Stimulated activated CD8-positive, alpha-beta memory T cell treated with anti-CD3 and anti-CD28 coated beads, Interleukin-7, amount 100 ng/mL, for 48 hours (primary cell): ENCODE data around the gene AIRE.
"Not testable (repeated sequence)": the region's sequence is repeated elsewhere in the genome, so short reads cannot be mapped to it uniquely, and the experiment has no call there.

Source experiments
- DNase-seq, 2 donors: peaks; one replicate each; pipeline ENCODE4 v3.0.0-alpha.2; 2020; ENCODE audit warnings: low read depth in 1 of 2; ENCODE audit errors: extremely low read depth in 1 of 2

Gene AIRE

GRCh38 chr21:44265734-44266270 lies 19.9 kb upstream of the AIRE start:
- DNase-seq = no peak

- no peak for DNase-seq
Measured at GRCh38 chr21:44267655-44268142, 18.0 kb upstream of the AIRE start.

GRCh38 chr21:44269090-44269489 lies 16.6 kb upstream of the AIRE start:
- no peak for DNase-seq

- no peak for DNase-seq
Measured at GRCh38 chr21:44271558-44272283, 14.0 kb upstream of the AIRE start.

- no peak for DNase-seq
Measured at GRCh38 chr21:44272284-44272858, 13.3 kb upstream of the AIRE start.

- no peak for DNase-seq
Measured at GRCh38 chr21:44273046-44273445, 12.6 kb upstream of the AIRE start.

- DNase-seq = no peak
Measured at GRCh38 chr21:44275041-44275440, 10.6 kb upstream of the AIRE start.

GRCh38 chr21:44279354-44280260 lies 6.1 kb upstream of the AIRE start:
- no peak for DNase-seq

GRCh38 chr21:44281801-44282200 lies 3.9 kb upstream of the AIRE start:
- no peak for DNase-seq

GRCh38 chr21:44282370-44282769 lies 3.3 kb upstream of the AIRE start:
- DNase-seq = no peak

- not testable (repeated sequence) for DNase-seq
Measured at GRCh38 chr21:44283211-44283785, 2.4 kb upstream of the AIRE start.

- no peak for DNase-seq
Measured at GRCh38 chr21:44283948-44284347, 1.7 kb upstream of the AIRE start.

GRCh38 chr21:44286086-44286715 lies 525 bp downstream of the AIRE start:
- DNase-seq = no peak

- DNase-seq = no peak
Measured at GRCh38 chr21:44286716-44287632, 1.3 kb downstream of the AIRE start.

- DNase-seq = no peak
Measured at GRCh38 chr21:44288251-44289110, 2.8 kb downstream of the AIRE start.

GRCh38 chr21:44289381-44290010 lies 3.8 kb downstream of the AIRE start:
- no peak for DNase-seq

GRCh38 chr21:44290327-44291077 lies 4.8 kb downstream of the AIRE start:
- no peak for DNase-seq
